K562 (cell line): ENCODE data around the gene TIFAB. TPM values are rescaled to one million over a fixed set of nuclear protein-coding genes. Genes with fewer than 3 reads are reported as not detected.

ENCODE experiments used
- CBFB ChIP-seq: sonication (generic); formaldehyde crosslinking; IDR thresholded peaks from 2 replicates; pipeline ENCODE4 v1.4.0; 2020; ENCODE audit warnings: mild to moderate bottlenecking, missing genetic modification reagents
- DDX20 ChIP-seq: fragments of 450-650 bp; IDR thresholded peaks from 2 replicates; pipeline ENCODE4 v1.6.1; 2016; ENCODE audit warnings: missing genetic modification characterization, low read depth, mild to moderate bottlenecking, missing compliant biosample characterization, moderate library complexity
- DMBX1 ChIP-seq: fragments of 250-450 bp; sonication (Bioruptor Pico); IDR thresholded peaks from 2 replicates; pipeline ENCODE4 v1.8.0; 2022; ENCODE audit warnings: inconsistent platforms, mild to moderate bottlenecking, moderate library complexity, borderline replicate concordance
- DPF2 ChIP-seq: fragments of 450-650 bp; IDR thresholded peaks from 2 replicates; pipeline ENCODE4 v1.6.1; 2016
- EP400 ChIP-seq: fragments of 450-650 bp; IDR thresholded peaks from 2 replicates; pipeline ENCODE4 v1.6.1; 2017; ENCODE audit warnings: antibody characterized with exemption, mild to moderate bottlenecking, moderate library complexity
- EZH2 ChIP-seq: IDR thresholded peaks from 2 replicates; pipeline ENCODE4 v1.6.1; 2012; ENCODE audit warnings: low read depth, mild to moderate bottlenecking, inconsistent platforms, low read length, borderline replicate concordance
- FOSL1 ChIP-seq: fragments of 200-800 bp; sonication (Bioruptor generic); conservative IDR thresholded peaks from 2 replicates; pipeline ENCODE4 v1.6.1; 2016; ENCODE audit warnings: missing genetic modification characterization, missing compliant biosample characterization
- IRF2 ChIP-seq: sonication (generic); formaldehyde crosslinking; IDR thresholded peaks from 2 replicates; pipeline ENCODE4 v1.8.1; 2022; ENCODE audit warnings: mild to moderate bottlenecking, missing genetic modification reagents
- NCOA1 ChIP-seq: fragments of 450-650 bp; IDR thresholded peaks from 2 replicates; pipeline ENCODE4 v1.6.1; 2016; ENCODE audit warnings: low read depth
- POLR3A ChIP-seq: IDR thresholded peaks from 2 replicates; pipeline ENCODE4 v1.6.1; 2011; ENCODE audit warnings: borderline replicate concordance, mild to moderate bottlenecking, moderate library complexity; ENCODE audit not compliant: insufficient read length, insufficient read depth; ENCODE audit errors: extremely low read depth
- PTBP1 ChIP-seq: fragments of 200-400 bp; formaldehyde crosslinking; IDR thresholded peaks from 2 replicates; pipeline ENCODE4 v1.6.1; 2017; ENCODE audit warnings: low read depth, low read length
- RNF2 ChIP-seq: sonication (generic); IDR thresholded peaks from 2 replicates; pipeline ENCODE4 v1.6.1; 2016
- SMAD3 ChIP-seq: fragments of 450-650 bp; formaldehyde crosslinking; conservative IDR thresholded peaks from 2 replicates; pipeline ENCODE4 v1.4.0; 2020; ENCODE audit warnings: mild to moderate bottlenecking
- SMAD4 ChIP-seq: fragments of 250-450 bp; sonication (Bioruptor Pico); conservative IDR thresholded peaks from 2 replicates; pipeline ENCODE4 v1.8.0; 2021; ENCODE audit warnings: inconsistent platforms, mild to moderate bottlenecking, moderate library complexity
- SREBF2 ChIP-seq: sonication (generic); formaldehyde crosslinking; IDR thresholded peaks from 2 replicates; pipeline ENCODE4 v1.4.0; 2020; ENCODE audit warnings: mild to moderate bottlenecking, missing genetic modification reagents
- ZFPM2 ChIP-seq: fragments of 250-450 bp; sonication (Bioruptor Pico); IDR thresholded peaks from 2 replicates; pipeline ENCODE4 v1.5.1; 2022; ENCODE audit warnings: mild to moderate bottlenecking
- ZKSCAN1 ChIP-seq: fragments of 150-350 bp; IDR thresholded peaks from 2 replicates; pipeline ENCODE4 v1.6.1; 2016; ENCODE audit warnings: low read depth, low read length
- ZNF354B ChIP-seq: fragments of 250-450 bp; sonication (Bioruptor Pico); IDR thresholded peaks from 2 replicates; pipeline ENCODE4 v1.4.0; 2020
- ZNF507 ChIP-seq: conservative IDR thresholded peaks from 2 replicates; pipeline ENCODE4 v1.6.1; 2017; ENCODE audit warnings: missing genetic modification characterization, missing compliant biosample characterization
- ZNF551 ChIP-seq: fragments of 250-450 bp; sonication (Bioruptor Pico); IDR thresholded peaks from 2 replicates; pipeline ENCODE4 v1.5.0; 2021; ENCODE audit warnings: mild to moderate bottlenecking, moderate library complexity
- ZNF57 ChIP-seq: fragments of 450-650 bp; formaldehyde crosslinking; IDR thresholded peaks from 2 replicates; pipeline ENCODE4 v1.4.0; 2020; ENCODE audit warnings: mild to moderate bottlenecking, moderate library complexity
- ZNF75A ChIP-seq: fragments of 450-650 bp; formaldehyde crosslinking; IDR thresholded peaks from 2 replicates; pipeline ENCODE4 v1.4.0; 2020; ENCODE audit warnings: mild to moderate bottlenecking
- polyA plus RNA-seq, 8 experiments: library from polyadenylated mRNA; depleted of rRNA in 4 of 8; stranded (reverse) in 5 of 8; unstranded in 3 of 8; fragments of >200 nt; fragmentation: Nextera tagmentation in 2 of 8; fragmentation: Illumina TruSeq in 1 of 8; extraction: Ambion mirVana in 2 of 8; extraction: Trizol in 1 of 8; gene quantifications; 2 replicates each; pipeline versions ENCODE4 v1.2.1 to v1.2.3, GENCODE V29; 2011 to 2014; ENCODE audit warnings: inconsistent platforms in 1 of 8, missing spikeins in 1 of 8
- total RNA-seq, 7 experiments: library from RNA; depleted of rRNA in 6 of 7; stranded (reverse); fragments of >200 nt in 6 of 7; fragmentation: Illumina TruSeq in 2 of 7; extraction: Trizol in 2 of 7; gene quantifications; 2 replicates each; pipeline versions ENCODE4 v1.2.1 to v1.2.3, GENCODE V29; 2011 to 2021; ENCODE audit warnings: low replicate concordance in 1 of 7
- TF ChIP-seq, protein P1 (sequence below): fragments of 450-650 bp; formaldehyde crosslinking; IDR thresholded peaks from 2 replicates; pipeline ENCODE4 v1.4.0; 2020; ENCODE audit warnings: mild to moderate bottlenecking, moderate library complexity
- TF ChIP-seq, protein P2 (sequence below): fragments of 250-450 bp; sonication (Bioruptor Pico); IDR thresholded peaks from 2 replicates; pipeline ENCODE4 v1.4.0; 2020; ENCODE audit warnings: borderline replicate concordance
- TF ChIP-seq, protein P3 (sequence below): fragments of 450-650 bp; formaldehyde crosslinking; IDR thresholded peaks from 2 replicates; pipeline ENCODE4 v1.4.0; 2022; ENCODE audit warnings: missing genetic modification characterization
- TF ChIP-seq, protein P4 (sequence below), 2 experiments: fragments of 250-450 bp in 1 of 2; fragments of 450-650 bp in 1 of 2; sonication (Bioruptor Pico) in 1 of 2; IDR thresholded peaks; 2 replicates each; pipeline versions ENCODE4 v1.6.1 to v1.8.0; 2016 to 2021; ENCODE audit warnings: mild to moderate bottlenecking in 2 of 2, moderate library complexity in 2 of 2, missing compliant biosample characterization in 1 of 2, missing genetic modification characterization in 1 of 2

The TIFAB gene
- total and polyA plus RNA-seq, 9 of the 15 experiments (the other 6 are each of a cell fraction or from before 2014, with no cell fraction given): not detected

DNA sequence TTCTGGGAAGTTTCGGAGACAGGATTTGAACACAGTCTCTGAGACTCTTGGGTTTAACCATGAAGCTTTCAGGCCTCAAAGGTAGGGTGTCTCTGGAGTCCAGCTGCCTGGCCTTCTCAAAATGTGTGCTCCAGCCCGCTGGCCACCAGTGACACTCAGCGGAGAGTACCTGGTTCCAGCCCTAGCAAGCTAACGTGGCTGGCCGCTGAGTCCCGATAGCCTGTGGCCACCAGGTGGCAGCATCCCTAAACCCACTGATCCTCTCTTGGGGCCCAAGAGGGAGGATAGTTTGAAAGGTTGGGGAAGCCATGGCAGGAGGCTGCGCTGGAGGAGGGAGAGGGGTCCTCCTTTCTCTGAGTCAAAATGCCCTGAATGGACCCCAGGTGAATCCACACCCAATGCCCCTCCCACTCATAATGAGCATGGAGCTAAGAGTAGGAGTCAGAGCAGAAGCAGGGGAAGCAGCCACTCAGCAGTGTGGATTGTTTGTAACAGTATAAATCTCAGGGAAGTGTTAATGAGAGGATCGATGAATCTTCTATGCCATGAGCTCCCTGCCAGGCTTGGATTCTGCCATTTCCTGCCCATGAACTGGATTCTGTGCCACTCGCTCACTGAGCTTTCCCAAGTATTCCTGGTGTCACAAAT is 5.4 kb upstream of the TIFAB start (continued):
- TF ChIP-seq, protein P1, sequence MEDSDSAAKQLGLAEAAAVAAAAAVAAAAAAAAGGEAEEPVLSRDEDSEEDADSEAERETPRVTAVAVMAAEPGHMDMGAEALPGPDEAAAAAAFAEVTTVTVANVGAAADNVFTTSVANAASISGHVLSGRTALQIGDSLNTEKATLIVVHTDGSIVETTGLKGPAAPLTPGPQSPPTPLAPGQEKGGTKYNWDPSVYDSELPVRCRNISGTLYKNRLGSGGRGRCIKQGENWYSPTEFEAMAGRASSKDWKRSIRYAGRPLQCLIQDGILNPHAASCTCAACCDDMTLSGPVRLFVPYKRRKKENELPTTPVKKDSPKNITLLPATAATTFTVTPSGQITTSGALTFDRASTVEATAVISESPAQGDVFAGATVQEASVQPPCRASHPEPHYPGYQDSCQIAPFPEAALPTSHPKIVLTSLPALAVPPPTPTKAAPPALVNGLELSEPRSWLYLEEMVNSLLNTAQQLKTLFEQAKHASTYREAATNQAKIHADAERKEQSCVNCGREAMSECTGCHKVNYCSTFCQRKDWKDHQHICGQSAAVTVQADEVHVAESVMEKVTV (CRISPR knock-in tag): peak; percentile 65; the same call in 1 of the 2 replicates
- TF ChIP-seq ZFPM2 (CRISPR knock-in tag) (no peak), RNF2 (no peak), SREBF2 (CRISPR knock-in tag) (no peak), SMAD3 (CRISPR knock-in tag) (no peak), IRF2 (no peak), NCOA1 (no peak), FOSL1 (tag) (no peak), EZH2 (no peak), CBFB (CRISPR knock-in tag) (no peak), DPF2 (no peak), ZNF75A (CRISPR knock-in tag) (0 out of 2 replicates have a peak, but pooled peaks have one; percentile 27), EP400 (no peak), POLR3A (no peak), ZNF551 (no peak), ZNF354B (no peak), SMAD4 (CRISPR knock-in tag) (no peak; the same call in 1 of the 2 replicates), DDX20 (tag) (no peak), ZNF57 (CRISPR knock-in tag) (no peak), ZNF507 (tag) (no peak), ZKSCAN1 (no peak), DMBX1 (peak; percentile 59; the same call in 1 of the 2 replicates), PTBP1 (no peak)
- TF ChIP-seq, protein P2, sequence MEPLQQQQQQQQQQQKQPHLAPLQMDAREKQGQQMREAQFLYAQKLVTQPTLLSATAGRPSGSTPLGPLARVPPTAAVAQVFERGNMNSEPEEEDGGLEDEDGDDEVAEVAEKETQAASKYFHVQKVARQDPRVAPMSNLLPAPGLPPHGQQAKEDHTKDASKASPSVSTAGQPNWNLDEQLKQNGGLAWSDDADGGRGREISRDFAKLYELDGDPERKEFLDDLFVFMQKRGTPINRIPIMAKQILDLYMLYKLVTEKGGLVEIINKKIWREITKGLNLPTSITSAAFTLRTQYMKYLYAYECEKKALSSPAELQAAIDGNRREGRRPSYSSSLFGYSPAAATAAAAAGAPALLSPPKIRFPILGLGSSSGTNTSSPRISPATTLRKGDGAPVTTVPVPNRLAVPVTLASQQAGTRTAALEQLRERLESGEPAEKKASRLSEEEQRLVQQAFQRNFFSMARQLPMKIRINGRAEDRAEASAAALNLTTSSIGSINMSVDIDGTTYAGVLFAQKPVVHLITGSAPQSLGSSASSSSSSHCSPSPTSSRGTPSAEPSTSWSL (CRISPR knock-in tag): no peak
- TF ChIP-seq, protein P3, sequence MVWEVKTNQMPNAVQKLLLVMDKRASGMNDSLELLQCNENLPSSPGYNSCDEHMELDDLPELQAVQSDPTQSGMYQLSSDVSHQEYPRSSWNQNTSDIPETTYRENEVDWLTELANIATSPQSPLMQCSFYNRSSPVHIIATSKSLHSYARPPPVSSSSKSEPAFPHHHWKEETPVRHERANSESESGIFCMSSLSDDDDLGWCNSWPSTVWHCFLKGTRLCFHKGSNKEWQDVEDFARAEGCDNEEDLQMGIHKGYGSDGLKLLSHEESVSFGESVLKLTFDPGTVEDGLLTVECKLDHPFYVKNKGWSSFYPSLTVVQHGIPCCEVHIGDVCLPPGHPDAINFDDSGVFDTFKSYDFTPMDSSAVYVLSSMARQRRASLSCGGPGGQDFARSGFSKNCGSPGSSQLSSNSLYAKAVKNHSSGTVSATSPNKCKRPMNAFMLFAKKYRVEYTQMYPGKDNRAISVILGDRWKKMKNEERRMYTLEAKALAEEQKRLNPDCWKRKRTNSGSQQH (CRISPR knock-in tag): 0 out of 2 replicates have a peak, but pooled peaks have one; percentile 57
- TF ChIP-seq, protein P4, sequence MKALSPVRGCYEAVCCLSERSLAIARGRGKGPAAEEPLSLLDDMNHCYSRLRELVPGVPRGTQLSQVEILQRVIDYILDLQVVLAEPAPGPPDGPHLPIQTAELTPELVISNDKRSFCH (CRISPR knock-in tag; IDR thresholded peaks at IDR 0.05): no peak
- TF ChIP-seq, protein P4 (tag; IDR thresholded peaks at IDR 0.05): peak; percentile 24; the same call in 1 of the 2 replicates
